Calu3 (cell line): ENCODE results near the gene GRIN3A. TPM values are rescaled to one million over a fixed set of nuclear protein-coding genes. Genes with fewer than 3 reads are reported as not detected.

Experiments
- BruUV-seq: library from RNA; stranded (reverse); fragments of 400-500 nt; replicated peaks from 2 replicates; lab custom pipeline; 2021; lab: Mats Ljungman, UMichigan
- CTCF ChIA-PET: fragments of 300-600 bp; sonication (Branson Sonifier 250); formaldehyde crosslinking; loops from one replicate; lab custom pipeline; 2022; ENCODE audit warnings: antibody characterized with exemption; lab: Charles Lee
- DNase-seq: peaks from one replicate; pipeline ENCODE4 v3.0.0; 2022
- H3K27ac Mint-ChIP-seq: one replicate; pipeline ENCODE4 v1.8.0; 2022; ENCODE audit warnings: mixed read lengths; ENCODE audit not compliant: unreplicated experiment
- H3K27me3 Mint-ChIP-seq: one replicate; pipeline ENCODE4 v1.8.0; 2022; ENCODE audit warnings: mixed read lengths; ENCODE audit not compliant: unreplicated experiment
- H3K36me3 Mint-ChIP-seq: one replicate; pipeline ENCODE4 v1.8.0; 2022; ENCODE audit warnings: mild to moderate bottlenecking, moderate library complexity, mixed read lengths; ENCODE audit not compliant: insufficient read depth, unreplicated experiment
- H3K4me1 Mint-ChIP-seq: one replicate; pipeline ENCODE4 v1.8.0; 2022; ENCODE audit warnings: mild to moderate bottlenecking, low read depth, mixed read lengths; ENCODE audit not compliant: unreplicated experiment
- H3K4me3 Mint-ChIP-seq: one replicate; pipeline ENCODE4 v1.8.0; 2022; ENCODE audit warnings: mild to moderate bottlenecking, low read depth, moderate library complexity, mixed read lengths; ENCODE audit not compliant: unreplicated experiment
- H3K9me3 Mint-ChIP-seq: one replicate; pipeline ENCODE4 v1.8.0; 2022; ENCODE audit warnings: low read depth, mixed read lengths; ENCODE audit not compliant: unreplicated experiment
- CTCF ChIP-seq: fragments of 200-600 bp; IDR thresholded peaks from one replicate; pipeline ENCODE4 v1.8.0; 2022; ENCODE audit warnings: antibody characterized with exemption; ENCODE audit not compliant: unreplicated experiment
- intact Hi-C: fragments of 100-400 bp; cut with micrococcal nuclease; formaldehyde crosslinking; loops from one replicate; pipeline ENCODE4 v1.10.0; 2022; ENCODE audit not compliant: unreplicated experiment
- total RNA-seq: library from RNA; stranded (reverse); gene quantifications from 2 replicates; pipeline ENCODE4 v1.2.3, GENCODE V29; 2022

Gene GRIN3A
- total RNA-seq, 1 experiment from 2014 or later = not detected

DNA sequence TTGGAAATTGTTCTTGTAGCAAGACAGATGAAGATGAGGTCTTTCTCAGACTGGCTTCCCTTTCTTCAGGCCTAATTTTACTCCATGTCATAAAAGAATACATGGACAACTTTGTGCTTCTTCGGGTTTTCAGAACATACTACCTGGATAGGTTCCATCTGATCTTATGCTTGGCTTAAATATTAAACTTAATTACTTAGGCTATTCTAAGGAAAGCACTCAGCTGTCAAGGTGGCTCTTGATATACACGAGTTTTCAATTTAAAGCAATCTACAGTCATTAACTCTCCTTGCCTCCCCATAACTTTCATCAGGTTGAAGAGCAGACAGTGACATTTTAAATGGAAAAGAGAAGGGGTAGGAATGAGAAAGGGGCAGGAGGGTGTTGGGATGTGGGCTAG lies 134.2 kb downstream of the GRIN3A start:
- peaks cover 20% of the 10 kb centered on the region for H3K27me3 Mint-ChIP-seq
- TF ChIP-seq CTCF = no peak
- CTCF ChIA-PET = no interaction called here
- H3K36me3 Mint-ChIP-seq = no peaks in the 10 kb centered on the region
- intact Hi-C loops = loop anchor here (5.0 kb wide), 1 partner anchor 103 kb away; no protein-coding TSS in a partner anchor
- no peaks in the 10 kb centered on the region for H3K4me1 Mint-ChIP-seq
- BruUV-seq = no TSS peak
- no peak overlapping the region for H3K27ac Mint-ChIP-seq
- no peak for DNase-seq
- H3K9me3 Mint-ChIP-seq = no peaks in the 10 kb centered on the region
- H3K4me3 Mint-ChIP-seq = no peak overlapping the region

GRCh38 chr9:101601904-101602765 lies 136.3 kb downstream of the GRIN3A start:
- TF ChIP-seq CTCF = peak; percentile 27

GRCh38 chr9:101594796-101595195 lies 143.7 kb downstream of the GRIN3A start, which contains the start of gene PPP3R2:
Gene PPP3R2 (minus strand): TSS chr9:101594969. CDS start chr9:101594921, 48 bp downstream.
- CTCF ChIA-PET = interaction anchor here (0.6 to 0.7 kb wide), 2 partner anchors 8 to 34 kb away, joined by 3 to 6 read pairs; no protein-coding TSS in a partner anchor
- DNase-seq = no peak
- BruUV-seq = no TSS peak
- no peaks in the 10 kb centered on the region for H3K4me1 Mint-ChIP-seq
- intact Hi-C loops = no loop called here
- peaks cover under 1% of the 10 kb centered on the region for H3K27me3 Mint-ChIP-seq
- no peak within 1 kb of the TSS for H3K27ac Mint-ChIP-seq
- H3K9me3 Mint-ChIP-seq = no peaks in the 10 kb centered on the region
- no peak for TF ChIP-seq CTCF
- no peak within 1 kb of the TSS for H3K4me3 Mint-ChIP-seq
- no peaks in the 10 kb centered on the region for H3K36me3 Mint-ChIP-seq

More at GRCh38 chr9:101601904-101602765, 136.3 kb downstream of the GRIN3A start:
- no peaks in the 10 kb centered on the region for H3K36me3 Mint-ChIP-seq
- no TSS peak for BruUV-seq
- H3K4me3 Mint-ChIP-seq = no peak overlapping the region
- peaks cover 20% of the 10 kb centered on the region for H3K27me3 Mint-ChIP-seq
- CTCF ChIA-PET = no interaction called here
- intact Hi-C loops = loop anchor here (1.0 to 5.0 kb wide), 3 partner anchors 105 to 371 kb away; no protein-coding TSS in a partner anchor
- H3K27ac Mint-ChIP-seq = no peak overlapping the region
- no peaks in the 10 kb centered on the region for H3K9me3 Mint-ChIP-seq
- no peaks in the 10 kb centered on the region for H3K4me1 Mint-ChIP-seq
- DNase-seq = peak; percentile 10

DNA sequence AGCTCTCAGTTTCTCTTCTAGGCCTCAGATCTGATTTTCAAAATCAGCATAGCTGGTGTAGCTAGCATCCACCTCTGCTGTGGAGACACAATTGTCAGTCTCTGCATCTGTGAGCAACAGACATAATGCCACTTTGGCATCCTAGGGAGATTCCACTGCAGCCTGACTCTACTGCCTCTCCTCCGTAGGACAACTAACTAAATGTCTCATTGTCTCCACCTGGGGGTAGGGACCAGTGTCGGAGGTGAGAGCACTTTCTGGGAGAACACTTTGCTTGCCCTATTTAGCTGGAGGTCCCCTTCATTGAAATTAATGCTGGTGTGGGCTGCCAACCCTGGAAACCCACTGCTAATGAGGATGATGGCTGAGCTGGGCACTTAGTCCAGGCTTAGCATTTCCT lies 145.1 kb downstream of the GRIN3A start:
- no peak for TF ChIP-seq CTCF
- CTCF ChIA-PET = no interaction called here
- intact Hi-C loops = no loop called here
- no peak for DNase-seq
- Mint-ChIP-seq H3K9me3 (no peaks in the 10 kb centered on the region), H3K36me3 (no peaks in the 10 kb centered on the region), H3K27ac (no peak overlapping the region), H3K27me3 (no peaks in the 10 kb centered on the region), H3K4me3 (no peak overlapping the region), H3K4me1 (no peaks in the 10 kb centered on the region)
- no TSS peak for BruUV-seq
